HepG2 (cell line): ENCODE measurements around the gene CTDP1. TPM values are rescaled to one million over a fixed set of nuclear protein-coding genes. Genes with fewer than 3 reads are reported as not detected.

Experiments used
- CC2D1A ChIP-seq: sonication (generic); formaldehyde crosslinking; IDR thresholded peaks from 2 replicates; pipeline ENCODE4 v1.8.1; 2023; ENCODE audit warnings: mild to moderate bottlenecking, missing genetic modification reagents
- CHCHD3 ChIP-seq: sonication (generic); formaldehyde crosslinking; IDR thresholded peaks from 2 replicates; pipeline ENCODE4 v1.8.0; 2022; ENCODE audit warnings: mild to moderate bottlenecking, missing genetic modification reagents, moderate library complexity
- DNMT1 ChIP-seq: sonication (generic); formaldehyde crosslinking; IDR thresholded peaks from 2 replicates; pipeline ENCODE4 v1.5.1; 2020; ENCODE audit warnings: mild to moderate bottlenecking, missing genetic modification reagents
- FOXJ3 ChIP-seq: sonication (generic); formaldehyde crosslinking; IDR thresholded peaks from 2 replicates; pipeline ENCODE4 v1.4.0; 2020; ENCODE audit warnings: missing genetic modification reagents, mild to moderate bottlenecking, borderline replicate concordance
- MYNN ChIP-seq: sonication (generic); formaldehyde crosslinking; IDR thresholded peaks from 2 replicates; pipeline ENCODE4 v1.4.0; 2020; ENCODE audit warnings: mild to moderate bottlenecking, low read depth, missing genetic modification reagents
- NFYB ChIP-seq: sonication (generic); formaldehyde crosslinking; IDR thresholded peaks from 2 replicates; pipeline ENCODE4 v1.4.0; 2020; ENCODE audit warnings: missing genetic modification reagents
- SIN3B ChIP-seq: fragments of 150-350 bp; IDR thresholded peaks from 2 replicates; pipeline ENCODE4 v1.6.1; 2014; ENCODE audit warnings: low read length
- TOE1 ChIP-seq: sonication (generic); formaldehyde crosslinking; IDR thresholded peaks from 2 replicates; pipeline ENCODE4 v1.4.0; 2020; ENCODE audit warnings: mild to moderate bottlenecking, missing genetic modification reagents
- XRCC5 ChIP-seq: fragments of 200-400 bp; formaldehyde crosslinking; optimal IDR thresholded peaks from 2 replicates; pipeline ENCODE3; 2017; ENCODE audit warnings: mild to moderate bottlenecking, low read length
- ZBTB8A ChIP-seq: sonication (generic); formaldehyde crosslinking; IDR thresholded peaks from 2 replicates; pipeline ENCODE4 v1.4.0; 2020; ENCODE audit warnings: mild to moderate bottlenecking, low read depth, missing genetic modification reagents, borderline replicate concordance
- ZC3H4 ChIP-seq: sonication (generic); formaldehyde crosslinking; IDR thresholded peaks from 2 replicates; pipeline ENCODE4 v1.4.0; 2020; ENCODE audit warnings: missing genetic modification reagents, borderline replicate concordance
- ZNF207 ChIP-seq: fragments of 450-650 bp; IDR thresholded peaks from 2 replicates; pipeline ENCODE4 v1.6.1; 2016; ENCODE audit warnings: antibody characterized with exemption, borderline replicate concordance
- ZNF337 ChIP-seq: sonication (generic); formaldehyde crosslinking; IDR thresholded peaks from 2 replicates; pipeline ENCODE4 v1.5.1; 2020; ENCODE audit warnings: missing genetic modification reagents, low read depth, mild to moderate bottlenecking, borderline replicate concordance
- ZNF550 ChIP-seq: sonication (generic); formaldehyde crosslinking; IDR thresholded peaks from 2 replicates; pipeline ENCODE4 v1.4.0; 2020; ENCODE audit warnings: mild to moderate bottlenecking, missing genetic modification reagents, borderline replicate concordance
- ZNF629 ChIP-seq: sonication (generic); formaldehyde crosslinking; conservative IDR thresholded peaks from 2 replicates; pipeline ENCODE4 v1.5.0; 2020; ENCODE audit warnings: missing genetic modification reagents
- ZNF879 ChIP-seq: sonication (generic); formaldehyde crosslinking; IDR thresholded peaks from 2 replicates; pipeline ENCODE4 v1.8.1; 2023; ENCODE audit warnings: missing genetic modification reagents
- ZSCAN20 ChIP-seq: sonication (generic); formaldehyde crosslinking; IDR thresholded peaks from 2 replicates; pipeline ENCODE4 v1.4.0; 2020; ENCODE audit warnings: missing genetic modification reagents, mild to moderate bottlenecking, borderline replicate concordance
- polyA plus RNA-seq, 8 experiments: library from polyadenylated mRNA; depleted of rRNA in 3 of 8; stranded (reverse) in 7 of 8; unstranded in 1 of 8; fragments of >200 nt; fragmentation: Illumina TruSeq in 4 of 8; extraction: Trizol in 4 of 8; gene quantifications; 2 replicates each; pipeline versions ENCODE4 v1.2.1 to v1.2.3, GENCODE V29; 2011 to 2016; ENCODE audit warnings: low read depth in 4 of 8, missing spikeins in 1 of 8, mixed read lengths in 1 of 8; ENCODE audit not compliant: insufficient read depth in 1 of 8
- total RNA-seq, 5 experiments: library from RNA; depleted of rRNA; stranded (reverse); fragments of >200 nt; fragmentation: Illumina TruSeq; extraction: Trizol; gene quantifications; 2 replicates each; pipeline ENCODE4 v1.2.3, GENCODE V29; 2016; ENCODE audit warnings: low read depth in 1 of 5
- TF ChIP-seq, protein P1 (sequence below): sonication (generic); formaldehyde crosslinking; IDR thresholded peaks from 2 replicates; pipeline ENCODE4 v1.5.0; 2020; ENCODE audit warnings: missing genetic modification reagents
- TF ChIP-seq, protein P2 (sequence below): sonication (generic); formaldehyde crosslinking; IDR thresholded peaks from 2 replicates; pipeline ENCODE4 v1.4.0; 2020; ENCODE audit warnings: mild to moderate bottlenecking, missing genetic modification reagents
- TF ChIP-seq, protein P3 (sequence below): sonication (generic); formaldehyde crosslinking; IDR thresholded peaks from 2 replicates; pipeline ENCODE4 v1.4.0; 2020; ENCODE audit warnings: missing genetic modification reagents, mild to moderate bottlenecking, borderline replicate concordance
- TF ChIP-seq, protein P4 (sequence below): sonication (generic); formaldehyde crosslinking; IDR thresholded peaks from 2 replicates; pipeline ENCODE4 v1.4.0; 2020; ENCODE audit warnings: missing genetic modification reagents

Gene CTDP1
- total and polyA plus RNA-seq, 2 of the 13 experiments (the other 11 are each of a cell fraction or from before 2014, with no cell fraction given), result 6.9 to 11.0 TPM

DNA sequence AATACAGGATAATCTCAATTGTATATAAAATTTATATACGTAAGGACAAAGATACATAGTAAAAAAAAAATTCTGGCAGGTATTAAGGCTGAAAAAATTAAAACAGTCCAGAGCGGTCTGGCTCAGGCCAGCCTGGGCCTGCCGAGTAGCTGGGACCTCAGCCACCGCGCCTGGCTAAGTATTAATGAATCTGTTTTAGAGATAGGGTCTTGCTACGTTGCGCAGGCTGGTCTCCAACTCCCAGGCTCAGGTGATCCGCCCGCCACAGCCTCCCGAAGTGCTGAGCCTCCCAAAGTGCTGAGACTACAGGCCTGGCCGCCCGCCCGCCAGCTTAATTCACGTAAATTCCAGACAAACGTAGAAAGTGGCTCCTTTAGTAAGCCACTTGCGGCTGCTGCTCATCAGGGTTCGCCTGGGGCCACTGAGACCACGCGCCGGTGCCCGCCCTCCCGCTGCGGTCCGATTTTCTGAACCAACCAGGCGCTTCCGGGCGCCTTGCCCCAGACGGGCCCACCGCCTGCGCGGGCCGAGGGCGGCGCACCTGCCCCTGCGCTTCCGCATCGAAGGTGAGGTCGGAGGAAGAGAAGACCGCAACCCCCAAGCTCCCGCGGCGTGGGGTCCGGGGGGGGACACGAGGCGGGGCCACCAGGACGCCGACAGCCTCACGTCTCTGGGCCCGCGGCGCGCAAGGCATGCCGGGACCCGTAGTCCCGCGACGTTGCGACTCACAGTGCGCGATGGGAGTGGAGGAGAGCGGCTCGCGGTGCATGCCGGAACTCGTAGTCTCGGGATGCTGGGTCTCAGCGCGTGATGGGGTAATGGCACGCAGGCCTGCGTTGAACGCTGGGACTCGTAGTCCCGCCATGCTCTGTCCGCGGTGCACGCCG lies 695 bp upstream of the CTDP1 start (continued):
- no peak for TF ChIP-seq ZNF879 (CRISPR knock-in tag)
- peak; percentile 77; the same call in 1 of the 2 replicates for TF ChIP-seq ZNF550 (CRISPR knock-in tag)
- no peak for TF ChIP-seq MYNN
- TF ChIP-seq XRCC5, result peak; percentile 90
- TF ChIP-seq, protein P1, sequence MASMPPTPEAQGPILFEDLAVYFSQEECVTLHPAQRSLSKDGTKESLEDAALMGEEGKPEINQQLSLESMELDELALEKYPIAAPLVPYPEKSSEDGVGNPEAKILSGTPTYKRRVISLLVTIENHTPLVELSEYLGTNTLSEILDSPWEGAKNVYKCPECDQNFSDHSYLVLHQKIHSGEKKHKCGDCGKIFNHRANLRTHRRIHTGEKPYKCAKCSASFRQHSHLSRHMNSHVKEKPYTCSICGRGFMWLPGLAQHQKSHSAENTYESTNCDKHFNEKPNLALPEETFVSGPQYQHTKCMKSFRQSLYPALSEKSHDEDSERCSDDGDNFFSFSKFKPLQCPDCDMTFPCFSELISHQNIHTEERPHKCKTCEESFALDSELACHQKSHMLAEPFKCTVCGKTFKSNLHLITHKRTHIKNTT, result no peak; the same call in 1 of the 2 replicates
- no peak; the same call in 1 of the 2 replicates for TF ChIP-seq TOE1 (CRISPR knock-in tag)
- TF ChIP-seq ZNF629, result peak; percentile 22; the same call in 1 of the 2 replicates
- TF ChIP-seq CC2D1A (CRISPR knock-in tag), result no peak
- TF ChIP-seq ZNF337 (CRISPR knock-in tag), result 0 out of 2 replicates have a peak, but pooled peaks have one; percentile 86
- TF ChIP-seq ZNF207, result no peak
- TF ChIP-seq, protein P2, sequence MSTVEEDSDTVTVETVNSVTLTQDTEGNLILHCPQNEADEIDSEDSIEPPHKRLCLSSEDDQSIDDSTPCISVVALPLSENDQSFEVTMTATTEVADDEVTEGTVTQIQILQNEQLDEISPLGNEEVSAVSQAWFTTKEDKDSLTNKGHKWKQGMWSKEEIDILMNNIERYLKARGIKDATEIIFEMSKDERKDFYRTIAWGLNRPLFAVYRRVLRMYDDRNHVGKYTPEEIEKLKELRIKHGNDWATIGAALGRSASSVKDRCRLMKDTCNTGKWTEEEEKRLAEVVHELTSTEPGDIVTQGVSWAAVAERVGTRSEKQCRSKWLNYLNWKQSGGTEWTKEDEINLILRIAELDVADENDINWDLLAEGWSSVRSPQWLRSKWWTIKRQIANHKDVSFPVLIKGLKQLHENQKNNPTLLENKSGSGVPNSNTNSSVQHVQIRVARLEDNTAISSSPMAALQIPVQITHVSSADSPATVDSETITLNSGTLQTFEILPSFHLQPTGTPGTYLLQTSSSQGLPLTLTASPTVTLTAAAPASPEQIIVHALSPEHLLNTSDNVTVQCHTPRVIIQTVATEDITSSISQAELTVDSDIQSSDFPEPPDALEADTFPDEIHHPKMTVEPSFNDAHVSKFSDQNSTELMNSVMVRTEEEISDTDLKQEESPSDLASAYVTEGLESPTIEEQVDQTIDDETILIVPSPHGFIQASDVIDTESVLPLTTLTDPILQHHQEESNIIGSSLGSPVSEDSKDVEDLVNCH (CRISPR knock-in tag), result no peak
- TF ChIP-seq SIN3B, result no peak
- TF ChIP-seq, protein P3, sequence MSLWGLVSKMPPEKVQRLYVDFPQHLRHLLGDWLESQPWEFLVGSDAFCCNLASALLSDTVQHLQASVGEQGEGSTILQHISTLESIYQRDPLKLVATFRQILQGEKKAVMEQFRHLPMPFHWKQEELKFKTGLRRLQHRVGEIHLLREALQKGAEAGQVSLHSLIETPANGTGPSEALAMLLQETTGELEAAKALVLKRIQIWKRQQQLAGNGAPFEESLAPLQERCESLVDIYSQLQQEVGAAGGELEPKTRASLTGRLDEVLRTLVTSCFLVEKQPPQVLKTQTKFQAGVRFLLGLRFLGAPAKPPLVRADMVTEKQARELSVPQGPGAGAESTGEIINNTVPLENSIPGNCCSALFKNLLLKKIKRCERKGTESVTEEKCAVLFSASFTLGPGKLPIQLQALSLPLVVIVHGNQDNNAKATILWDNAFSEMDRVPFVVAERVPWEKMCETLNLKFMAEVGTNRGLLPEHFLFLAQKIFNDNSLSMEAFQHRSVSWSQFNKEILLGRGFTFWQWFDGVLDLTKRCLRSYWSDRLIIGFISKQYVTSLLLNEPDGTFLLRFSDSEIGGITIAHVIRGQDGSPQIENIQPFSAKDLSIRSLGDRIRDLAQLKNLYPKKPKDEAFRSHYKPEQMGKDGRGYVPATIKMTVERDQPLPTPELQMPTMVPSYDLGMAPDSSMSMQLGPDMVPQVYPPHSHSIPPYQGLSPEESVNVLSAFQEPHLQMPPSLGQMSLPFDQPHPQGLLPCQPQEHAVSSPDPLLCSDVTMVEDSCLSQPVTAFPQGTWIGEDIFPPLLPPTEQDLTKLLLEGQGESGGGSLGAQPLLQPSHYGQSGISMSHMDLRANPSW (CRISPR knock-in tag), result peak; percentile 87
- no peak; the same call in 1 of the 2 replicates for TF ChIP-seq DNMT1 (CRISPR knock-in tag)
- no peak; the same call in 1 of the 2 replicates for TF ChIP-seq ZBTB8A
- TF ChIP-seq FOXJ3 (CRISPR knock-in tag), result peak; percentile 44; the same call in 1 of the 2 replicates
- peak; percentile 82 for TF ChIP-seq NFYB (CRISPR knock-in tag)
- TF ChIP-seq ZC3H4, result peak; percentile 37; the same call in 1 of the 2 replicates
- TF ChIP-seq, protein P4, sequence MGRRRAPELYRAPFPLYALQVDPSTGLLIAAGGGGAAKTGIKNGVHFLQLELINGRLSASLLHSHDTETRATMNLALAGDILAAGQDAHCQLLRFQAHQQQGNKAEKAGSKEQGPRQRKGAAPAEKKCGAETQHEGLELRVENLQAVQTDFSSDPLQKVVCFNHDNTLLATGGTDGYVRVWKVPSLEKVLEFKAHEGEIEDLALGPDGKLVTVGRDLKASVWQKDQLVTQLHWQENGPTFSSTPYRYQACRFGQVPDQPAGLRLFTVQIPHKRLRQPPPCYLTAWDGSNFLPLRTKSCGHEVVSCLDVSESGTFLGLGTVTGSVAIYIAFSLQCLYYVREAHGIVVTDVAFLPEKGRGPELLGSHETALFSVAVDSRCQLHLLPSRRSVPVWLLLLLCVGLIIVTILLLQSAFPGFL (CRISPR knock-in tag), result no peak
- no peak for TF ChIP-seq ZSCAN20 (CRISPR knock-in tag)
- no peak for TF ChIP-seq CHCHD3 (CRISPR knock-in tag)
